ENCODE results near the gene PPP4R3B. TPM values are rescaled to one million over a fixed set of nuclear protein-coding genes. Genes with fewer than 3 reads are reported as not detected.

PPP4R3B gene
- total RNA-seq, 2 donors from 2014 or later, result 61.2 to 81.1 TPM

GRCh38 chr2:55519938-55520885 lies 97.2 kb downstream of the PPP4R3B start:
- peak; percentile 42 for DNase-seq
- Histone ChIP-seq H3K36me3 (no peaks in the 10 kb centered on the region), H3K9me3 (no peaks in the 10 kb centered on the region), H3K27ac (peak overlapping the region; percentile 80), H3K4me1 (no peaks in the 10 kb centered on the region), H3K9ac (ENCODE audit: low read depth in 2 of 2, low read length in 2 of 2) (peak overlapping the region; percentile 73 to 89), H3K27me3 (no peaks in the 10 kb centered on the region), H3K4me3 (peak overlapping the region; percentile 75)
- intact Hi-C loops (cut with DNase I), result no loop called here
- no peak for TF ChIP-seq CTCF (IDR thresholded peaks at IDR 0.05)

DNA sequence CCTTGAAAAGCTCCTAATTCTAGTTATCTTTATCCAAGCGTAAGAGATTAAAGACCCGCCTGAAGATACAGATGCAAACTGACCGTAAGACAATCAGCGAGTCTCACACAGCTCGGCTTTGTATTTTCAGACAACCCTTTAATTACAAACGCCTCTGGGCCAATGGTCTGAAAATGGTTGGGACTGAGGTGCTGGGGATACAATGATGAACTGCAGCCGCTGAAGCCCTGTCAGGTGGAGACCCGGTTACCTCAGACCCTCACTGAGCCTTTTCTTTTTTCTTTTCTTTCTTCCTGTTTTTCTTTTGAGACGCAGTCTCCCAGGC lies 98.6 kb downstream of the PPP4R3B start:
- Histone ChIP-seq H3K36me3 (no peaks in the 10 kb centered on the region), H3K4me3 (peak overlapping the region; percentile 75), H3K27me3 (no peaks in the 10 kb centered on the region), H3K27ac (peak overlapping the region; percentile 80), H3K9me3 (no peaks in the 10 kb centered on the region), H3K9ac (ENCODE audit: low read depth in 2 of 2, low read length in 2 of 2) (peak overlapping the region; percentile 48 to 89), H3K4me1 (no peaks in the 10 kb centered on the region)
- intact Hi-C loops (cut with DNase I), result no loop called here
- TF ChIP-seq CTCF (IDR thresholded peaks at IDR 0.05), result no peak
- no peak for DNase-seq

GRCh38 chr2:55511508-55512124 lies 105.8 kb downstream of the PPP4R3B start:
- Histone ChIP-seq H3K27me3 (no peaks in the 10 kb centered on the region), H3K4me1 (no peaks in the 10 kb centered on the region), H3K27ac (no peak overlapping the region), H3K4me3 (no peak overlapping the region), H3K9me3 (no peaks in the 10 kb centered on the region), H3K9ac (ENCODE audit: low read depth in 2 of 2, low read length in 2 of 2) (no peak overlapping the region), H3K36me3 (no peaks in the 10 kb centered on the region)
- intact Hi-C loops (cut with DNase I), result no loop called here
- no peak for TF ChIP-seq CTCF (IDR thresholded peaks at IDR 0.05)
- DNase-seq, result no peak

GRCh38 chr2:55502590-55503141 lies 114.8 kb downstream of the PPP4R3B start:
- Histone ChIP-seq H3K9ac (ENCODE audit: low read depth in 2 of 2, low read length in 2 of 2) (no peak overlapping the region), H3K27me3 (no peaks in the 10 kb centered on the region), H3K9me3 (no peaks in the 10 kb centered on the region), H3K4me3 (no peak overlapping the region), H3K4me1 (no peaks in the 10 kb centered on the region), H3K36me3 (no peaks in the 10 kb centered on the region), H3K27ac (no peak overlapping the region)
- intact Hi-C loops (cut with DNase I), result no loop called here
- no peak for TF ChIP-seq CTCF (IDR thresholded peaks at IDR 0.05)
- DNase-seq, result no peak

DNA sequence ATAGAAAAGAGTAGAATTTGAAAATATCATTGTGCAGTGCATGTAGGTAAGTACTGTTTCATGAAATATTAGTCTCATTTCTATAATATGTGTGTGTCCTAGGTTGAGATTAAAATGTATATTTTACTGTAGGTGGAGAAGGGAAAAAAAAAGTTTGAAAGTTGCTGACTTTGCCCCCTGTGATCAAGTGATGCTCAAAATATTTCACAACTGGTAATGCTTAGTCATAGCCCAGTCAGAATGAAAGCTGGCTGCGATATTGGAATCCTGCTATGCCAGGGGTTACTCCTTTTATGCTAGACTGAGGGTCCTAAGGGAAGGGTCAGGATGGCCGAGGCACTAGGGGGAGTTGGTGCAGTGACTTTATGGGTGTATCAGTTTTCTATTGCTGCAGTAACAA lies 117.4 kb downstream of the PPP4R3B start:
- no peak overlapping the region for H3K9ac ChIP-seq (ENCODE audit: low read depth in 2 of 2, low read length in 2 of 2)
- DNase-seq, result no peak
- H3K36me3 ChIP-seq, result no peaks in the 10 kb centered on the region
- intact Hi-C loops (cut with DNase I), result no loop called here
- no peaks in the 10 kb centered on the region for H3K27me3 ChIP-seq
- H3K4me1 ChIP-seq, result no peaks in the 10 kb centered on the region
- H3K4me3 ChIP-seq, result no peak overlapping the region
- no peaks in the 10 kb centered on the region for H3K9me3 ChIP-seq
- TF ChIP-seq CTCF (IDR thresholded peaks at IDR 0.05), result no peak
- no peak overlapping the region for H3K27ac ChIP-seq
